IMR-90 (cell line): ENCODE measurements around the gene CRACDL.

Experiments used
- CEBPB ChIP-seq: IDR thresholded peaks from 2 replicates; pipeline ENCODE4 v1.6.1; 2012; ENCODE audit warnings: low read depth, low read length, improper control_type of control experiment
- CTCF ChIP-seq: conservative IDR thresholded peaks from 2 replicates; pipeline ENCODE4 v1.5.1; 2012; ENCODE audit warnings: mild to moderate bottlenecking, low read depth, low read length, improper control_type of control experiment
- MAFK ChIP-seq: IDR thresholded peaks from 2 replicates; pipeline ENCODE4 v1.6.1; 2012; ENCODE audit warnings: low read depth, low read length, improper control_type of control experiment
- MXI1 ChIP-seq: IDR thresholded peaks from 2 replicates; pipeline ENCODE4 v1.6.1; 2012; ENCODE audit warnings: low read depth, mild to moderate bottlenecking, low read length, moderate library complexity, borderline replicate concordance
- POLR2A ChIP-seq: IDR thresholded peaks from 2 replicates; pipeline ENCODE4 v1.6.1; 2012; ENCODE audit warnings: mild to moderate bottlenecking, low read depth, low read length
- RFX5 ChIP-seq: IDR thresholded peaks from 2 replicates; pipeline ENCODE4 v1.8.0; 2012; ENCODE audit warnings: low read depth, mild to moderate bottlenecking, low read length, moderate library complexity

GRCh38 chr2:98747888-98748287 lies 188.1 kb downstream of the CRACDL start:
- TF ChIP-seq CTCF: no peak
- no peak for TF ChIP-seq MXI1
- TF ChIP-seq POLR2A: no peak
- TF ChIP-seq MAFK: no peak
- no peak for TF ChIP-seq CEBPB
- no peak for TF ChIP-seq RFX5
